Calu3 (cell line): ENCODE measurements around the gene SHLD1. TPM values are rescaled to one million over a fixed set of nuclear protein-coding genes. Genes with fewer than 3 reads are reported as not detected.
"Not testable (repeated sequence)": the region's sequence is repeated elsewhere in the genome, so short reads cannot be mapped to it uniquely, and the experiment has no call there.

Experiments
- BruUV-seq: library from RNA; stranded (reverse); fragments of 400-500 nt; replicated peaks from 2 replicates; lab custom pipeline; 2021; lab: Mats Ljungman, UMichigan
- CTCF ChIA-PET: fragments of 300-600 bp; sonication (Branson Sonifier 250); formaldehyde crosslinking; loops from one replicate; lab custom pipeline; 2022; ENCODE audit warnings: antibody characterized with exemption; lab: Charles Lee
- DNase-seq: peaks from one replicate; pipeline ENCODE4 v3.0.0; 2022
- H3K27ac Mint-ChIP-seq: one replicate; pipeline ENCODE4 v1.8.0; 2022; ENCODE audit warnings: mixed read lengths; ENCODE audit not compliant: unreplicated experiment
- H3K27me3 Mint-ChIP-seq: one replicate; pipeline ENCODE4 v1.8.0; 2022; ENCODE audit warnings: mixed read lengths; ENCODE audit not compliant: unreplicated experiment
- H3K36me3 Mint-ChIP-seq: one replicate; pipeline ENCODE4 v1.8.0; 2022; ENCODE audit warnings: mild to moderate bottlenecking, moderate library complexity, mixed read lengths; ENCODE audit not compliant: insufficient read depth, unreplicated experiment
- H3K4me1 Mint-ChIP-seq: one replicate; pipeline ENCODE4 v1.8.0; 2022; ENCODE audit warnings: mild to moderate bottlenecking, low read depth, mixed read lengths; ENCODE audit not compliant: unreplicated experiment
- H3K4me3 Mint-ChIP-seq: one replicate; pipeline ENCODE4 v1.8.0; 2022; ENCODE audit warnings: mild to moderate bottlenecking, low read depth, moderate library complexity, mixed read lengths; ENCODE audit not compliant: unreplicated experiment
- H3K9me3 Mint-ChIP-seq: one replicate; pipeline ENCODE4 v1.8.0; 2022; ENCODE audit warnings: low read depth, mixed read lengths; ENCODE audit not compliant: unreplicated experiment
- intact Hi-C: fragments of 100-400 bp; cut with micrococcal nuclease; formaldehyde crosslinking; loops from one replicate; pipeline ENCODE4 v1.10.0; 2022; ENCODE audit not compliant: unreplicated experiment
- total RNA-seq: library from RNA; stranded (reverse); gene quantifications from 2 replicates; pipeline ENCODE4 v1.2.3, GENCODE V29; 2022
- TF ChIP-seq, protein P1 (sequence below): fragments of 200-600 bp; IDR thresholded peaks from one replicate; pipeline ENCODE4 v1.8.0; 2022; ENCODE audit warnings: antibody characterized with exemption; ENCODE audit not compliant: unreplicated experiment

The SHLD1 gene
- total RNA-seq, 1 experiment from 2014 or later = 1.3 TPM

DNA sequence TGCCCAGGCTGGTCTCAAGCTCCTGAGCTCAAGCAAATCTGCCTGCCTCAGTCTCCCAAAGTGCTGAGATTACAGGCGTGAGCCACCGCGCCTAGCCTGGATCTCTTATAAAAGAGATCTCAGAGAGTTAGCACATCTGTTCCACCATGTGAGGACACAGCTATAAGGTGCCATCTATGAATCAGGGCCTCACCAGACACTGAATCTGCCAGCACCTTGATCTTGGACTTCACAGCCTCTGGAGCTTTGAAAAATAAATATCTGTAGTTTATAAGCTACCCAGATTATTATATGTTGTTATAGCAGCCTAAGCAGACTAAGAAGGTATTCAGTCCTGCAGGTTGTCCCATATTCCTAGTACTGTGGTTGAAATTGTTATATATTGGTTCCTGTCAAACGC, 33.2 kb upstream of the SHLD1 start:
- intact Hi-C loops = no loop called here
- no TSS peak for BruUV-seq
- CTCF ChIA-PET = interaction anchor here (0.6 kb wide), 1 partner anchor 36 kb away, joined by 5 read pairs; no protein-coding TSS in a partner anchor

DNA sequence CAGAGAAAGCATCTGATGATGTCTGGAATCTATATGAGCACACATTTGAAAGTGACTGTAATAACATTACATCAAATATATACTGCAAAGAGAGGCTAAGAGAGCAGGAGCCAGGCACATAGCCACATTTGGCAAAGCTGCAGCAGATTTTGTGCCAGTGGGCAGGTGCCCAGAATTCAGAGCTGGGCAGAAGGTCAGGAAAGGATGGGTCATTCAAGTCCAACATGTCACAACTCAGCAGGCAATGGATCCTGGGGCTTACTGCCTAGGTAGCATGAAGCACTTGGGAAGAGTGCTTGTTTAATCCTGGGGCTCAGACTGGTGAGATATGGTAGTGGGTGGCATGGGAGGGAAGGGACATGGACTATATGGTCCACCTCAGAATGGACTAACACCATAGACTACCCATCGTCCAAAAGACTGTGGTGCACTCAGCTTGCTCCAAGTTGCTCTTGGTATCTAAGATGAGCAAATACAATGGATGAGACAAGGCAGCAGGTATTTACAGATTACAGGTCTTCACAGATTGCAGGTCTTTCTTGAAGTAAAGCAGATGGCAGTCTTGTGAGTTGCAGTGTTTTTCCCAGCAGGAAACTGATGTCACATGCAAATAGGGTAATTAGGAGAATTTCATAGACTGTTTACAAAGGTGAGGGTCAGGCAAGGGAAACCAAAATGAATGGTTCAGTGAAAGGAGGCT, 31.2 kb upstream of the SHLD1 start:
- BruUV-seq = no TSS peak
- TF ChIP-seq, protein P1, sequence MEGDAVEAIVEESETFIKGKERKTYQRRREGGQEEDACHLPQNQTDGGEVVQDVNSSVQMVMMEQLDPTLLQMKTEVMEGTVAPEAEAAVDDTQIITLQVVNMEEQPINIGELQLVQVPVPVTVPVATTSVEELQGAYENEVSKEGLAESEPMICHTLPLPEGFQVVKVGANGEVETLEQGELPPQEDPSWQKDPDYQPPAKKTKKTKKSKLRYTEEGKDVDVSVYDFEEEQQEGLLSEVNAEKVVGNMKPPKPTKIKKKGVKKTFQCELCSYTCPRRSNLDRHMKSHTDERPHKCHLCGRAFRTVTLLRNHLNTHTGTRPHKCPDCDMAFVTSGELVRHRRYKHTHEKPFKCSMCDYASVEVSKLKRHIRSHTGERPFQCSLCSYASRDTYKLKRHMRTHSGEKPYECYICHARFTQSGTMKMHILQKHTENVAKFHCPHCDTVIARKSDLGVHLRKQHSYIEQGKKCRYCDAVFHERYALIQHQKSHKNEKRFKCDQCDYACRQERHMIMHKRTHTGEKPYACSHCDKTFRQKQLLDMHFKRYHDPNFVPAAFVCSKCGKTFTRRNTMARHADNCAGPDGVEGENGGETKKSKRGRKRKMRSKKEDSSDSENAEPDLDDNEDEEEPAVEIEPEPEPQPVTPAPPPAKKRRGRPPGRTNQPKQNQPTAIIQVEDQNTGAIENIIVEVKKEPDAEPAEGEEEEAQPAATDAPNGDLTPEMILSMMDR = no peak
- no peak overlapping the region for H3K27ac Mint-ChIP-seq
- no peak for DNase-seq
- intact Hi-C loops = no loop called here
- no peak overlapping the region for H3K4me3 Mint-ChIP-seq
- H3K27me3 Mint-ChIP-seq = peaks cover 12% of the 10 kb centered on the region
- CTCF ChIA-PET = interaction anchor here (0.6 kb wide), 1 partner anchor 21 kb away, joined by 3 read pairs; no protein-coding TSS in a partner anchor
- H3K9me3 Mint-ChIP-seq = peaks cover 2% of the 10 kb centered on the region
- H3K4me1 Mint-ChIP-seq = peaks cover 9% of the 10 kb centered on the region
- no peaks in the 10 kb centered on the region for H3K36me3 Mint-ChIP-seq

More for the DNA sequence above, 33.2 kb upstream of the SHLD1 start:
- H3K4me1 Mint-ChIP-seq = peaks cover 9% of the 10 kb centered on the region
- peaks cover 20% of the 10 kb centered on the region for H3K27me3 Mint-ChIP-seq
- no peak for DNase-seq
- TF ChIP-seq, protein P1 = no peak
- H3K9me3 Mint-ChIP-seq = peaks cover 2% of the 10 kb centered on the region
- H3K27ac Mint-ChIP-seq = no peak overlapping the region
- H3K36me3 Mint-ChIP-seq = no peaks in the 10 kb centered on the region
- no peak overlapping the region for H3K4me3 Mint-ChIP-seq

DNA sequence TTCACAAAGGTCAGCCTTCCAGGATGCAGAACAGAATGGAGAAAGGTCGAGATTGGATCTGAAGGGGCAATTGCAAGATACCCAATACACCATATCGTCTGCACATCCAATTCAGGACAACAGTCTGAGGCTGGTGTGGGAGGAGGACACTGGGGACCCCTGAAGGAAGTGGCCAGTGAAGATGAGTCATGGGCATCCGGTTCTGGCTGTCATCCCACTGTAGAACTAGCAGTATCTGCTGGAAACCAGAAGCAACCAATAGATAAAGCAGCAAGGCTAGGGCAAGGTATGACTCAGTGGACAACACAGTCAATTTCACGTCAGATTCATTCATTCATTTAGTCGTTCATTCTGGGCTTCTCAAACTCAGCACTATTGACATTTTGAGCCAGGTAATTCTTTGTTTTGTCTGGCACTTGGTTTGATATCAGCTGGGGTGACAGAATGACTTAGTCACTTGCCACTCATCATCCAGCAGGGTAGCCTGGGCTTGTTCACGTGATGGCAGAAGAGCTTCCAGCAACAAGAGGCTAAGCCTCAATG, 30.3 kb upstream of the SHLD1 start:
- Mint-ChIP-seq H3K36me3 (no peaks in the 10 kb centered on the region), H3K4me1 (peaks cover 10% of the 10 kb centered on the region), H3K27ac (no peak overlapping the region), H3K27me3 (peaks cover 12% of the 10 kb centered on the region), H3K4me3 (no peak overlapping the region), H3K9me3 (no peaks in the 10 kb centered on the region)
- BruUV-seq = no TSS peak
- no peak for DNase-seq
- CTCF ChIA-PET = no interaction called here
- TF ChIP-seq, protein P1 = no peak
- intact Hi-C loops = no loop called here

DNA sequence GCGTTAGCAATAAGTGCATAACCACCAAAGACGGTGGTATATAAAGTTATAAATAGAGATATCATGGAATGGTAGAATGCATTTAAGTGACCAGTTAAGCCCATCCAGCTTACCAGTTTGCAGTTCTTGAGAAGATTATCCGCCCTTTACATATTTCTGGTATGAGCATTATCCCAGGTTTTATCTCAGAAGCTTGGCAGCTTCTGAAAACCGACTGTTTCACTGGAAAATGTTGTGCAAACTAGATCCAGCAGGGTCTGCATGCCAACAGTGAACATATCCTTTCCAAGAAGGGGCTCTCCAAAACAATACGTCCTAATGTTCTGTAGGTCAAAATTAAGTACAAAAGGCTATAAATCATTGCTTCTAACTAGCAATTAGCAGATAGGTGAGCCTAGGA, 29.5 kb upstream of the SHLD1 start:
- Mint-ChIP-seq H3K27me3 (peaks cover 12% of the 10 kb centered on the region), H3K4me1 (peaks cover 7% of the 10 kb centered on the region), H3K4me3 (no peak overlapping the region), H3K27ac (no peak overlapping the region), H3K36me3 (no peaks in the 10 kb centered on the region), H3K9me3 (no peaks in the 10 kb centered on the region)
- intact Hi-C loops = no loop called here
- TF ChIP-seq, protein P1 = no peak
- CTCF ChIA-PET = no interaction called here
- no TSS peak for BruUV-seq
- DNase-seq = no peak

DNA sequence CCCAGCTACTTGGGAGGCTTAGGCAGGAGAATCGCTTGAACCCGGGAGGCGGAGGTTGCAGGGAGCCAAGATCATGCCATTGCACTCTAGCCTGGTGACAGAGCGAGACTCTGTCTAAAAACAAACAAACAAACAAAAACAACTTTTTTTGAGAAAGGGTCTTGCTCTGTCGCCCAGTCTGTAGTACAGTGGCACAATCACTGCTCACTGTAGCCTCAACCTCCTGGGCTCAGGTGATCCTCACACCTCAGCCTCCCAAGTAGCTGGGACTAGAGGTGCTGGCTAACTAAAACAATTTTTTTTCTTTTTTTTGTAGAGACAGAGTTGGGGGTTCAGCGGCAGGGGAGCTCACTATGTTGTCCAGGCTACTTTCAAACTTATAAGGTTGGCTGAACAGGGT, 28.8 kb upstream of the SHLD1 start:
- H3K4me3 Mint-ChIP-seq, H3K36me3 Mint-ChIP-seq, H3K27ac Mint-ChIP-seq, CTCF ChIA-PET, DNase-seq, H3K9me3 Mint-ChIP-seq, H3K4me1 Mint-ChIP-seq, intact Hi-C loops, BruUV-seq: not testable (repeated sequence)
- H3K27me3 Mint-ChIP-seq = peaks cover 12% of the 10 kb centered on the region
